T47D (cell line): ENCODE data around the gene TCF4.

Experiments used
- DNase-seq, 2 experiments: peaks; one replicate each; pipeline versions ENCODE4 v3.0.0 to v3.0.0-alpha.2; 2011 to 2012; ENCODE audit warnings: low read depth in 1 of 2, low spot score in 1 of 2
- JUND ChIP-seq: IDR thresholded peaks from 2 replicates; pipeline ENCODE4 v1.6.1; 2012; ENCODE audit warnings: low read depth
- in situ Hi-C: cut with HindIII; loops from 2 replicates; pipeline ENCODE4 v1.10.0; 2016; ENCODE audit warnings: low sequenced_read_pairs, low pct_unique_long_range_greater_than_20kb

TCF4 gene

GRCh38 chr18:55286257-55286825 lies 301.7 kb downstream of the TCF4 start:
- TF ChIP-seq JUND: no peak
- in situ Hi-C loops: no loop called here
- DNase-seq: no peak

GRCh38 chr18:55284614-55285013 lies 303.4 kb downstream of the TCF4 start:
- DNase-seq: no peak
- in situ Hi-C loops: no loop called here
- no peak for TF ChIP-seq JUND

GRCh38 chr18:55283309-55283708 lies 304.7 kb downstream of the TCF4 start:
- TF ChIP-seq JUND: no peak
- no peak for DNase-seq
- in situ Hi-C loops: no loop called here

GRCh38 chr18:55280503-55280902 lies 307.5 kb downstream of the TCF4 start:
- in situ Hi-C loops: no loop called here
- DNase-seq: no peak
- no peak for TF ChIP-seq JUND

- DNase-seq: peak in 1 of 2 experiments; percentile 31
- in situ Hi-C loops: no loop called here
- TF ChIP-seq JUND: no peak
Measured at GRCh38 chr18:55275039-55275901, 312.7 kb downstream of the TCF4 start.

GRCh38 chr18:55272510-55273243 lies 315.3 kb downstream of the TCF4 start:
- in situ Hi-C loops: no loop called here
- no peak for DNase-seq
- TF ChIP-seq JUND: no peak

GRCh38 chr18:55269622-55270021 lies 318.4 kb downstream of the TCF4 start:
- in situ Hi-C loops: no loop called here
- TF ChIP-seq JUND: no peak
- no peak for DNase-seq

GRCh38 chr18:55268628-55269275 lies 319.2 kb downstream of the TCF4 start:
- in situ Hi-C loops: no loop called here
- no peak for TF ChIP-seq JUND
- DNase-seq: no peak

GRCh38 chr18:55268151-55268601 lies 319.8 kb downstream of the TCF4 start:
- in situ Hi-C loops: no loop called here

GRCh38 chr18:55266981-55267380 lies 321.0 kb downstream of the TCF4 start:
- in situ Hi-C loops: no loop called here
- no peak for DNase-seq
- no peak for TF ChIP-seq JUND

More at GRCh38 chr18:55268151-55268601, 319.8 kb downstream of the TCF4 start:
- DNase-seq: no peak
- TF ChIP-seq JUND: no peak

- DNase-seq: no peak
- TF ChIP-seq JUND: no peak
- in situ Hi-C loops: no loop called here
Measured at GRCh38 chr18:55265984-55266383, 322.0 kb downstream of the TCF4 start.

GRCh38 chr18:55265130-55265675 lies 322.8 kb downstream of the TCF4 start:
- no peak for DNase-seq
- no peak for TF ChIP-seq JUND
- in situ Hi-C loops: no loop called here

- DNase-seq: no peak
- in situ Hi-C loops: no loop called here
Measured at GRCh38 chr18:55264108-55264507, 323.9 kb downstream of the TCF4 start.

More at GRCh38 chr18:55264108-55264507, 323.9 kb downstream of the TCF4 start:
- TF ChIP-seq JUND: no peak
